HepG2 (cell line): ENCODE data around the gene RALY. TPM values are rescaled to one million over a fixed set of nuclear protein-coding genes. Genes with fewer than 3 reads are reported as not detected.

ENCODE experiments used
- ARNT2 ChIP-seq: sonication (generic); formaldehyde crosslinking; IDR thresholded peaks from 2 replicates; pipeline ENCODE4 v1.8.0; 2022; ENCODE audit warnings: mild to moderate bottlenecking, low read depth, missing genetic modification reagents, moderate library complexity
- HBP1 ChIP-seq: IDR thresholded peaks from 2 replicates; pipeline ENCODE4 v1.6.1; 2016; ENCODE audit warnings: low read depth, control low read depth
- HIVEP1 ChIP-seq: sonication (generic); formaldehyde crosslinking; IDR thresholded peaks from 2 replicates; pipeline ENCODE4 v1.4.0; 2020; ENCODE audit warnings: mild to moderate bottlenecking, missing genetic modification reagents
- HMGXB4 ChIP-seq, 2 experiments: sonication (generic) in 1 of 2; formaldehyde crosslinking in 1 of 2; IDR thresholded peaks; 2 replicates each; pipeline versions ENCODE4 v1.4.0 to v1.6.1; 2018 to 2020; ENCODE audit warnings: missing genetic modification reagents in 2 of 2, borderline replicate concordance in 1 of 2, low read depth in 1 of 2, mild to moderate bottlenecking in 1 of 2, missing biosample characterization in 1 of 2
- MZF1 ChIP-seq: sonication (generic); formaldehyde crosslinking; IDR thresholded peaks from 2 replicates; pipeline ENCODE4 v1.8.1; 2023; ENCODE audit warnings: mild to moderate bottlenecking, missing genetic modification reagents, borderline replicate concordance
- RARA ChIP-seq: IDR thresholded peaks from 2 replicates; pipeline ENCODE4 v1.6.1; 2016; ENCODE audit warnings: missing genetic modification reagents, missing compliant biosample characterization
- ZNF747 ChIP-seq: sonication (generic); formaldehyde crosslinking; IDR thresholded peaks from 2 replicates; pipeline ENCODE4 v1.8.1; 2023; ENCODE audit warnings: missing genetic modification reagents, mild to moderate bottlenecking, borderline replicate concordance
- ZSCAN21 ChIP-seq: sonication (generic); formaldehyde crosslinking; IDR thresholded peaks from 2 replicates; pipeline ENCODE4 v1.8.0; 2022; ENCODE audit warnings: mild to moderate bottlenecking, missing genetic modification reagents, moderate library complexity, borderline replicate concordance
- polyA plus RNA-seq, 8 experiments: library from polyadenylated mRNA; depleted of rRNA in 3 of 8; stranded (reverse) in 7 of 8; unstranded in 1 of 8; fragments of >200 nt; fragmentation: Illumina TruSeq in 4 of 8; extraction: Trizol in 4 of 8; gene quantifications; 2 replicates each; pipeline versions ENCODE4 v1.2.1 to v1.2.3, GENCODE V29; 2011 to 2016; ENCODE audit warnings: low read depth in 4 of 8, missing spikeins in 1 of 8, mixed read lengths in 1 of 8; ENCODE audit not compliant: insufficient read depth in 1 of 8
- total RNA-seq, 5 experiments: library from RNA; depleted of rRNA; stranded (reverse); fragments of >200 nt; fragmentation: Illumina TruSeq; extraction: Trizol; gene quantifications; 2 replicates each; pipeline ENCODE4 v1.2.3, GENCODE V29; 2016; ENCODE audit warnings: low read depth in 1 of 5
- TF ChIP-seq, protein P1 (sequence below): sonication (generic); formaldehyde crosslinking; IDR thresholded peaks from 2 replicates; pipeline ENCODE4 v1.4.0; 2020; ENCODE audit warnings: mild to moderate bottlenecking, missing genetic modification reagents
- TF ChIP-seq, protein P2 (sequence below): sonication (generic); formaldehyde crosslinking; conservative IDR thresholded peaks from 2 replicates; pipeline ENCODE4 v1.4.0; 2020; ENCODE audit warnings: mild to moderate bottlenecking, missing genetic modification reagents, moderate library complexity
- TF ChIP-seq, protein P3 (sequence below): sonication (generic); formaldehyde crosslinking; IDR thresholded peaks from 2 replicates; pipeline ENCODE4 v1.4.0; 2020; ENCODE audit warnings: missing genetic modification reagents
- TF ChIP-seq, protein P4 (sequence below): sonication (generic); formaldehyde crosslinking; conservative IDR thresholded peaks from 2 replicates; pipeline ENCODE4 v1.4.0; 2020; ENCODE audit warnings: missing genetic modification reagents

RALY gene
- total and polyA plus RNA-seq, 2 of the 13 experiments (the other 11 are each of a cell fraction or from before 2014, with no cell fraction given) = 178 to 186 TPM

DNA sequence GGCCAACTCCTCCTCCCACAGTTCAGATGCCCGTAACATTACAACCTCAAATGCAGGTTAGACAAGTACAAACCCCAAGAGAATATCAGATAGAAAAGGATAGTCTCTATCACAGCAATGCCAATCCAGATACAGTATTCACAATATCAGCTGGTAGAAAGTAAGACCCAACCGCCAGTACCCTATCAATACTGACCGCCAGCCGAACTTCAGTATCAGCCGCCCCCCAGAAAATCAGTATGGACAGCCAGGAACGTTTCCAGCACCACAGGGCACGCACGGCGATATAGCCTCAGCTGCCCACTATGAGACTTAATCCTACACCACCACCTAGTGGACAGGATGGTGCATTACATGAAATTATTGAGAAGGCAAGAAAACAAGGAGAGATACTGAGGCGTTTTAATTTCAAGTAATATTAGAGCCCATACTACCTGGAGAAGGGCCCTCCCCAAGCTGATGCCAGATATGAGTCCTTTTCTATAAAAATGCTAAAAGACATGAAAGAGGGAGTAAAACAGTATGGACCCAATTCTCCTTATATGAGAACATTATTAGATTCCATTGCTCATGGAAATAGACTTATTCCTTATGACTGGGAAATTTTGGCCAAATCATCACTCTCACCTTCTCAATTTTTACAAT is 135.9 kb downstream of the RALY start (continued):
- TF ChIP-seq HMGXB4 (CRISPR knock-in tag; IDR thresholded peaks at IDR 0.05; ENCODE audit: borderline replicate concordance in 1 of 2, low read depth in 1 of 2) (peak in 1 of 2 experiments; percentile 77; a peak in 2 of 4 replicates), HBP1 (no peak), HIVEP1 (CRISPR knock-in tag) (no peak), RARA (CRISPR knock-in tag) (peak; percentile 13; the same call in 1 of the 2 replicates), MZF1 (CRISPR knock-in tag) (no peak), ZNF747 (CRISPR knock-in tag) (no peak), ARNT2 (0 out of 2 replicates have a peak, but pooled peaks have one; percentile 62), ZSCAN21 (CRISPR knock-in tag) (no peak)
- TF ChIP-seq, protein P1, sequence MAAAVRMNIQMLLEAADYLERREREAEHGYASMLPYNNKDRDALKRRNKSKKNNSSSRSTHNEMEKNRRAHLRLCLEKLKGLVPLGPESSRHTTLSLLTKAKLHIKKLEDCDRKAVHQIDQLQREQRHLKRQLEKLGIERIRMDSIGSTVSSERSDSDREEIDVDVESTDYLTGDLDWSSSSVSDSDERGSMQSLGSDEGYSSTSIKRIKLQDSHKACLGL (CRISPR knock-in tag) = no peak
- TF ChIP-seq, protein P2, sequence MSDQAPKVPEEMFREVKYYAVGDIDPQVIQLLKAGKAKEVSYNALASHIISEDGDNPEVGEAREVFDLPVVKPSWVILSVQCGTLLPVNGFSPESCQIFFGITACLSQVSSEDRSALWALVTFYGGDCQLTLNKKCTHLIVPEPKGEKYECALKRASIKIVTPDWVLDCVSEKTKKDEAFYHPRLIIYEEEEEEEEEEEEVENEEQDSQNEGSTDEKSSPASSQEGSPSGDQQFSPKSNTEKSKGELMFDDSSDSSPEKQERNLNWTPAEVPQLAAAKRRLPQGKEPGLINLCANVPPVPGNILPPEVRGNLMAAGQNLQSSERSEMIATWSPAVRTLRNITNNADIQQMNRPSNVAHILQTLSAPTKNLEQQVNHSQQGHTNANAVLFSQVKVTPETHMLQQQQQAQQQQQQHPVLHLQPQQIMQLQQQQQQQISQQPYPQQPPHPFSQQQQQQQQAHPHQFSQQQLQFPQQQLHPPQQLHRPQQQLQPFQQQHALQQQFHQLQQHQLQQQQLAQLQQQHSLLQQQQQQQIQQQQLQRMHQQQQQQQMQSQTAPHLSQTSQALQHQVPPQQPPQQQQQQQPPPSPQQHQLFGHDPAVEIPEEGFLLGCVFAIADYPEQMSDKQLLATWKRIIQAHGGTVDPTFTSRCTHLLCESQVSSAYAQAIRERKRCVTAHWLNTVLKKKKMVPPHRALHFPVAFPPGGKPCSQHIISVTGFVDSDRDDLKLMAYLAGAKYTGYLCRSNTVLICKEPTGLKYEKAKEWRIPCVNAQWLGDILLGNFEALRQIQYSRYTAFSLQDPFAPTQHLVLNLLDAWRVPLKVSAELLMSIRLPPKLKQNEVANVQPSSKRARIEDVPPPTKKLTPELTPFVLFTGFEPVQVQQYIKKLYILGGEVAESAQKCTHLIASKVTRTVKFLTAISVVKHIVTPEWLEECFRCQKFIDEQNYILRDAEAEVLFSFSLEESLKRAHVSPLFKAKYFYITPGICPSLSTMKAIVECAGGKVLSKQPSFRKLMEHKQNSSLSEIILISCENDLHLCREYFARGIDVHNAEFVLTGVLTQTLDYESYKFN (CRISPR knock-in tag) = no peak
- TF ChIP-seq, protein P3, sequence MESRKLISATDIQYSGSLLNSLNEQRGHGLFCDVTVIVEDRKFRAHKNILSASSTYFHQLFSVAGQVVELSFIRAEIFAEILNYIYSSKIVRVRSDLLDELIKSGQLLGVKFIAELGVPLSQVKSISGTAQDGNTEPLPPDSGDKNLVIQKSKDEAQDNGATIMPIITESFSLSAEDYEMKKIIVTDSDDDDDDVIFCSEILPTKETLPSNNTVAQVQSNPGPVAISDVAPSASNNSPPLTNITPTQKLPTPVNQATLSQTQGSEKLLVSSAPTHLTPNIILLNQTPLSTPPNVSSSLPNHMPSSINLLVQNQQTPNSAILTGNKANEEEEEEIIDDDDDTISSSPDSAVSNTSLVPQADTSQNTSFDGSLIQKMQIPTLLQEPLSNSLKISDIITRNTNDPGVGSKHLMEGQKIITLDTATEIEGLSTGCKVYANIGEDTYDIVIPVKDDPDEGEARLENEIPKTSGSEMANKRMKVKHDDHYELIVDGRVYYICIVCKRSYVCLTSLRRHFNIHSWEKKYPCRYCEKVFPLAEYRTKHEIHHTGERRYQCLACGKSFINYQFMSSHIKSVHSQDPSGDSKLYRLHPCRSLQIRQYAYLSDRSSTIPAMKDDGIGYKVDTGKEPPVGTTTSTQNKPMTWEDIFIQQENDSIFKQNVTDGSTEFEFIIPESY (CRISPR knock-in tag) = 0 out of 2 replicates have a peak, but pooled peaks have one; percentile 16
- TF ChIP-seq, protein P4, sequence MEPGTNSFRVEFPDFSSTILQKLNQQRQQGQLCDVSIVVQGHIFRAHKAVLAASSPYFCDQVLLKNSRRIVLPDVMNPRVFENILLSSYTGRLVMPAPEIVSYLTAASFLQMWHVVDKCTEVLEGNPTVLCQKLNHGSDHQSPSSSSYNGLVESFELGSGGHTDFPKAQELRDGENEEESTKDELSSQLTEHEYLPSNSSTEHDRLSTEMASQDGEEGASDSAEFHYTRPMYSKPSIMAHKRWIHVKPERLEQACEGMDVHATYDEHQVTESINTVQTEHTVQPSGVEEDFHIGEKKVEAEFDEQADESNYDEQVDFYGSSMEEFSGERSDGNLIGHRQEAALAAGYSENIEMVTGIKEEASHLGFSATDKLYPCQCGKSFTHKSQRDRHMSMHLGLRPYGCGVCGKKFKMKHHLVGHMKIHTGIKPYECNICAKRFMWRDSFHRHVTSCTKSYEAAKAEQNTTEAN (CRISPR knock-in tag) = no peak
